Stimulated activated CD8-positive, alpha-beta memory T cell treated with anti-CD3 and anti-CD28 coated beads, Interleukin-4, amount 100 ng/mL, for 4 hours (primary cell): ENCODE results near the gene GLI2.

Source experiments
- DNase-seq, 2 donors: peaks; one replicate each; pipeline ENCODE4 v3.0.0-alpha.2; 2020; ENCODE audit warnings: low read depth in 2 of 2, low spot score in 1 of 2

The GLI2 gene

GRCh38 chr2:120735746-120736170 lies at the start of gene GLI2:
Gene GLI2, plus strand, starts transcription at chr2:120735868. Its CDS starts 61,453 bp downstream, at chr2:120797321.
- DNase-seq: no peak

- no peak for DNase-seq
Observed at GRCh38 chr2:120685974-120686297, 49.7 kb upstream of the GLI2 start.

GRCh38 chr2:120686511-120687168 lies 49.0 kb upstream of the GLI2 start:
- no peak for DNase-seq

- DNase-seq: no peak
Observed at GRCh38 chr2:120687210-120687609, 48.5 kb upstream of the GLI2 start.

GRCh38 chr2:120690521-120690920 lies 45.1 kb upstream of the GLI2 start:
- no peak for DNase-seq

- no peak for DNase-seq
Observed at GRCh38 chr2:120691410-120691809, 44.3 kb upstream of the GLI2 start.

GRCh38 chr2:120692691-120693090 lies 43.0 kb upstream of the GLI2 start:
- DNase-seq: no peak

- DNase-seq: no peak
Observed at GRCh38 chr2:120693121-120693520, 42.5 kb upstream of the GLI2 start.

- DNase-seq: no peak
Observed at GRCh38 chr2:120694034-120694433, 41.6 kb upstream of the GLI2 start.

GRCh38 chr2:120697471-120697870 lies 38.2 kb upstream of the GLI2 start:
- DNase-seq: no peak

- no peak for DNase-seq
Observed at GRCh38 chr2:120699292-120699691, 36.4 kb upstream of the GLI2 start.

- no peak for DNase-seq
Observed at GRCh38 chr2:120700659-120701058, 35.0 kb upstream of the GLI2 start.

GRCh38 chr2:120701096-120701495 lies 34.6 kb upstream of the GLI2 start:
- no peak for DNase-seq

GRCh38 chr2:120701499-120701898 lies 34.2 kb upstream of the GLI2 start:
- no peak for DNase-seq

GRCh38 chr2:120702061-120702460 lies 33.6 kb upstream of the GLI2 start:
- no peak for DNase-seq

- DNase-seq: no peak
Observed at GRCh38 chr2:120702801-120703200, 32.9 kb upstream of the GLI2 start.

- DNase-seq: no peak
Observed at GRCh38 chr2:120703330-120703994, 32.2 kb upstream of the GLI2 start.

GRCh38 chr2:120704696-120705095 lies 31.0 kb upstream of the GLI2 start:
- no peak for DNase-seq

- DNase-seq: no peak
Observed at GRCh38 chr2:120707816-120708215, 27.9 kb upstream of the GLI2 start.

GRCh38 chr2:120708944-120709607 lies 26.6 kb upstream of the GLI2 start:
- DNase-seq: no peak

GRCh38 chr2:120709608-120710041 lies 26.0 kb upstream of the GLI2 start:
- DNase-seq: no peak

GRCh38 chr2:120710256-120710655 lies 25.4 kb upstream of the GLI2 start:
- DNase-seq: no peak
